K562 (cell line): ENCODE measurements around the gene SYNGR3. TPM values are rescaled to one million over a fixed set of nuclear protein-coding genes. Genes with fewer than 3 reads are reported as not detected.
A peak's percentile ranks its signal among the peaks of the same experiment; 100 is the strongest.

Source experiments
- ATAC-seq: fragments of 200-7000 bp; cut with Tn5 transposase; 3 replicates; pipeline ENCODE4 v1.9.1; 2020; ENCODE audit warnings: moderate library complexity
- BruUV-seq: library from RNA; stranded (reverse); fragments of 400-500 nt; replicated peaks from 2 replicates; lab custom pipeline; 2021; lab: Mats Ljungman, UMichigan
- CTCF ChIA-PET: fragments of 300-600 bp; formaldehyde crosslinking; extraction: SDS; loops from one replicate; lab custom pipeline; 2021; ENCODE audit warnings: low intra/inter-chr PET ratio; lab: Yijun Ruan, JAX
- POLR2A ChIA-PET: fragments of 300-600, 350-650 bp; sonication (Branson Sonifier 250); formaldehyde crosslinking; extraction: SDS; loops from one replicate; lab custom pipeline; 2021; ENCODE audit warnings: antibody characterized with exemption, inconsistent platforms; lab: Yijun Ruan, JAX
- DNase-seq, 4 experiments: peaks; one replicate each; pipeline versions ENCODE4 v3.0.0 to v3.0.0-alpha.2; 2011 to 2018; ENCODE audit warnings: low spot score in 3 of 4, mixed read lengths in 3 of 4; ENCODE audit errors: extremely low read depth in 1 of 4
- FAIRE-seq: peaks from 2 replicates; lab custom pipeline; 2011; peaks lifted over from hg19 to GRCh38; lab: Jason Lieb, UNC
- H2AFZ ChIP-seq: 2 replicates; pipeline ENCODE4 v1.6.0; 2011; ENCODE audit warnings: low read depth, low read length, control low read depth, inconsistent platforms
- H3K27ac ChIP-seq: fragments of 200-600 bp; 3 replicates; pipeline ENCODE4 v1.8.0; 2011; ENCODE audit warnings: low read depth, mild to moderate bottlenecking, control low read depth, inconsistent platforms, low read length, moderate library complexity, mixed read lengths; ENCODE audit errors: extremely low read depth
- H3K27me3 ChIP-seq, 2 experiments: fragments of 300-600 bp in 1 of 2; 2 replicates in 1 of 2; 3 replicates in 1 of 2; pipeline versions ENCODE4 v1.6.0 to v1.8.0; 2011; ENCODE audit warnings: inconsistent platforms in 2 of 2, low read length in 2 of 2, mild to moderate bottlenecking in 1 of 2, mixed read lengths in 1 of 2, moderate library complexity in 1 of 2; ENCODE audit not compliant: control insufficient read depth in 2 of 2, insufficient read depth in 2 of 2
- H3K36me3 ChIP-seq: fragments of 300-600 bp; 3 replicates; pipeline ENCODE4 v1.8.0; 2011; ENCODE audit warnings: mild to moderate bottlenecking, low read length, inconsistent platforms; ENCODE audit not compliant: control insufficient read depth, insufficient read depth
- H3K4me1 ChIP-seq, 2 experiments: fragments of 200-600 bp in 1 of 2; replicated peaks in 1 of 2; 2 replicates in 1 of 2; 3 replicates in 1 of 2; pipeline versions ENCODE4 v1.5.1 to v1.8.0; 2011; ENCODE audit warnings: inconsistent platforms in 2 of 2, low read length in 2 of 2, mild to moderate bottlenecking in 1 of 2, mixed read lengths in 1 of 2, moderate library complexity in 1 of 2; ENCODE audit not compliant: control insufficient read depth in 2 of 2, insufficient read depth in 2 of 2
- H3K4me2 ChIP-seq: 2 replicates; pipeline ENCODE4 v1.6.1; 2011; ENCODE audit warnings: low read length, control low read depth, inconsistent platforms, mixed read lengths; ENCODE audit not compliant: insufficient read depth
- H3K4me3 ChIP-seq: fragments of 200-600 bp; sonication (generic), shearing (Covaris generic); 2 replicates; pipeline ENCODE4 v1.5.1; 2016; ENCODE audit warnings: control low read depth, inconsistent platforms
- H3K79me2 ChIP-seq: fragments of 200-600 bp; 3 replicates; pipeline ENCODE4 v1.8.0; 2011; ENCODE audit warnings: low read length, inconsistent platforms; ENCODE audit not compliant: control insufficient read depth, insufficient read depth
- H3K9ac ChIP-seq, 2 experiments: 2 replicates each; pipeline versions ENCODE4 v1.6.0 to v1.6.1; 2011; ENCODE audit warnings: low read depth in 2 of 2, low read length in 2 of 2, control low read depth in 1 of 2, inconsistent platforms in 1 of 2, mild to moderate bottlenecking in 1 of 2, mixed read lengths in 1 of 2; ENCODE audit not compliant: insufficient read depth in 1 of 2
- H3K9me1 ChIP-seq: one replicate; pipeline ENCODE4 v1.6.0; 2011; ENCODE audit warnings: inconsistent platforms, mild to moderate bottlenecking, low read length, moderate library complexity; ENCODE audit not compliant: control insufficient read depth, insufficient read depth
- H3K9me3 ChIP-seq: replicated peaks from 2 replicates; pipeline ENCODE4 v1.5.1; 2011; ENCODE audit warnings: low read depth, low read length, inconsistent platforms; ENCODE audit not compliant: control insufficient read depth, insufficient read depth
- H4K20me1 ChIP-seq: replicated peaks from 2 replicates; pipeline ENCODE4 v1.6.1; 2011; ENCODE audit warnings: low read length, inconsistent platforms, mixed read lengths; ENCODE audit not compliant: control insufficient read depth, insufficient read depth
- BRD9 ChIP-seq: fragments of 450-650 bp; IDR thresholded peaks from 2 replicates; pipeline ENCODE4 v1.6.1; 2018; ENCODE audit warnings: low read depth; ENCODE audit not compliant: partially characterized antibody
- CXXC5 ChIP-seq: fragments of 250-450 bp; sonication (Bioruptor Pico); IDR thresholded peaks from 2 replicates; pipeline ENCODE4 v1.8.0; 2022; ENCODE audit warnings: inconsistent platforms, mild to moderate bottlenecking, moderate library complexity
- POLR2G ChIP-seq: fragments of 200-400 bp; formaldehyde crosslinking; IDR thresholded peaks from 2 replicates; pipeline ENCODE4 v1.6.1; 2017; ENCODE audit warnings: low read depth, mild to moderate bottlenecking, antibody characterized with exemption, low read length, moderate library complexity
- WGBS: fragments of 100-300 bp; shearing (Covaris generic); methylation state at CpG from one replicate; pipeline ENCODE4 v1.1.6; 2016; ENCODE audit warnings: low coverage, mixed read lengths; ENCODE audit not compliant: insufficient coverage; ENCODE audit errors: missing lambda C conversion rate; 5-methylcytosine and 5-hydroxymethylcytosine counted together
- in situ Hi-C: fragments of 300-500 bp; cut with MboI; formaldehyde crosslinking; loops from 4 replicates; pipeline ENCODE4 v1.15.0; 2018; ENCODE audit warnings: inconsistent platforms, mixed read lengths
- intact Hi-C: fragments of 100-400 bp; cut with micrococcal nuclease; formaldehyde crosslinking; loops from 2 replicates; pipeline ENCODE4 v1.14.2; 2022
- polyA plus RNA-seq, 8 experiments: library from polyadenylated mRNA; depleted of rRNA in 4 of 8; stranded (reverse) in 5 of 8; unstranded in 3 of 8; fragments of >200 nt; fragmentation: Nextera tagmentation in 2 of 8; fragmentation: Illumina TruSeq in 1 of 8; extraction: Ambion mirVana in 2 of 8; extraction: Trizol in 1 of 8; gene quantifications; 2 replicates each; pipeline versions ENCODE4 v1.2.1 to v1.2.3, GENCODE V29; 2011 to 2014; ENCODE audit warnings: inconsistent platforms in 1 of 8, missing spikeins in 1 of 8
- total RNA-seq, 7 experiments: library from RNA; depleted of rRNA in 6 of 7; stranded (reverse); fragments of >200 nt in 6 of 7; fragmentation: Illumina TruSeq in 2 of 7; extraction: Trizol in 2 of 7; gene quantifications; 2 replicates each; pipeline versions ENCODE4 v1.2.1 to v1.2.3, GENCODE V29; 2011 to 2021; ENCODE audit warnings: low replicate concordance in 1 of 7
- TF ChIP-seq, protein P1 (sequence below): fragments of 200-800 bp; sonication (Bioruptor generic); IDR thresholded peaks from 2 replicates; pipeline ENCODE4 v1.6.1; 2017; ENCODE audit warnings: missing genetic modification characterization, missing compliant biosample characterization

Gene SYNGR3
- total and polyA plus RNA-seq, 9 of the 15 experiments (the other 6 are each of a cell fraction or from before 2014, with no cell fraction given), result 3.7 to 69.2 (median 36.3) TPM

DNA sequence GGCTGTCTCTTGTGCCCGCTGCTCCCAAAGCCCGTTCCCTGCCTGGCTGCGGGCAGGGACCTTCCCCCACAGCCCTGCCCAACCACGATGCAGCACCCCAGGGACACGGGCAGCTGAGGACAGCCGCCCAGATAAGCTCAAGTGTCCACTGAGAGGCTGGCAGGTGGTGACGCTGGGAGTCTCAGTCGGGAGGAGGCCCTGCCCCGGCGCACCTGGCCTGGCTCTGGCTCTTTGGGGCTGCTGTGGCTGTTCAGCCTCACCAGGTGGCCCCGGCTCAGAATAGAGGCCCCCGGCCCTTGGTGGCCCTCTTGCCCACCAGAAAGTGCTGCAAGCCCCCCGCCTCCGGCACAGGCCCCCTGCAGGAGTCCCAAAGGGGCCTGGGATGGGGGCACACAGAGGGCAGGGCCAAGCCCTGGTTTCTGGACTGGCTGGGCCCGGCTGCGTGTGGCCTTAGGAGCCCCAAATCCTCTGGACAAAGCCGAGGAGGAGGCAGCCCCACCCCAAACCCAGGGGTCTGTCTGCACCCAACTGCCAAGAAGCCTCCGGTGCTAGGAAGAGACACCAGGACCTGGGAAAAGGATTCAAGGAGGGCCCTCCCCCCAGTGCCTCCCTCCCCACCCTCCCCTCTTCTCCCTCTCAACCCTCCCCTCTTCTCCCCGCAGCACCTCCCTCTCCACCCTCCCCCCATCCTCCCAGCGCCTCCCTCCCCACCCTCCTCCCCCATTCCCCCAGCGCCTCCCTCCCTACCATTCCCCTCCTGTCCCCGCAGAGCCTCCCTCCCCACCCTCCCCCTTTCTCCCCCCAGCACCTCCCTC is 52.6 kb downstream of the SYNGR3 start:
- CTCF ChIA-PET, result no interaction called here
- H4K20me1 ChIP-seq, result no peaks in the 10 kb centered on the region
- no peaks in the 10 kb centered on the region for H3K27me3 ChIP-seq
- H3K9me1 ChIP-seq, result no peaks in the 10 kb centered on the region
- H3K4me2 ChIP-seq, result no peak overlapping the region
- H3K27ac ChIP-seq, result 0 out of 3 replicates have a peak overlapping the region, but pooled peaks have one; percentile 15
- H3K36me3 ChIP-seq, result peaks cover 35% of the 10 kb centered on the region; the same call in 1 of the 3 replicates
- WGBS, result 84% methylated on average over 16 of the region's 22 CpGs
- no peak overlapping the region for H3K4me3 ChIP-seq
- peaks cover 7% of the 10 kb centered on the region; the same call in 2 of the 3 replicates for H3K79me2 ChIP-seq
- H2AFZ ChIP-seq, result no peak overlapping the region
- peaks cover 7 to 86% of the 10 kb centered on the region in 2 experiments; a peak in 4 of 5 replicates for H3K4me1 ChIP-seq
- BruUV-seq, result no TSS peak
- H3K9ac ChIP-seq, result peak overlapping the region in 1 of 2 experiments; percentile 76; a peak in 2 of 4 replicates
- TF ChIP-seq POLR2G (0 out of 2 replicates have a peak, but pooled peaks have one; percentile 41), CXXC5 (no peak), BRD9 (no peak)
- TF ChIP-seq, protein P1, sequence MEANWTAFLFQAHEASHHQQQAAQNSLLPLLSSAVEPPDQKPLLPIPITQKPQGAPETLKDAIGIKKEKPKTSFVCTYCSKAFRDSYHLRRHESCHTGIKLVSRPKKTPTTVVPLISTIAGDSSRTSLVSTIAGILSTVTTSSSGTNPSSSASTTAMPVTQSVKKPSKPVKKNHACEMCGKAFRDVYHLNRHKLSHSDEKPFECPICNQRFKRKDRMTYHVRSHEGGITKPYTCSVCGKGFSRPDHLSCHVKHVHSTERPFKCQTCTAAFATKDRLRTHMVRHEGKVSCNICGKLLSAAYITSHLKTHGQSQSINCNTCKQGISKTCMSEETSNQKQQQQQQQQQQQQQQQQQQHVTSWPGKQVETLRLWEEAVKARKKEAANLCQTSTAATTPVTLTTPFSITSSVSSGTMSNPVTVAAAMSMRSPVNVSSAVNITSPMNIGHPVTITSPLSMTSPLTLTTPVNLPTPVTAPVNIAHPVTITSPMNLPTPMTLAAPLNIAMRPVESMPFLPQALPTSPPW (CRISPR knock-in tag), result peak; percentile 57
- POLR2A ChIA-PET, result interaction anchor here (1.0 kb wide), 1 partner anchor 113 kb away, joined by 3 read pairs; the partner anchor contains the start of gene TRAF7
- in situ Hi-C loops, result no loop called here
- DNase-seq, result peak; percentile 55 to 81 (median 69)
- no peaks in the 10 kb centered on the region for H3K9me3 ChIP-seq
- no peak for ATAC-seq
- intact Hi-C loops, result no loop called here
- no peak for FAIRE-seq
